ENCODE measurements around the gene GCAT.

GCAT gene

DNA sequence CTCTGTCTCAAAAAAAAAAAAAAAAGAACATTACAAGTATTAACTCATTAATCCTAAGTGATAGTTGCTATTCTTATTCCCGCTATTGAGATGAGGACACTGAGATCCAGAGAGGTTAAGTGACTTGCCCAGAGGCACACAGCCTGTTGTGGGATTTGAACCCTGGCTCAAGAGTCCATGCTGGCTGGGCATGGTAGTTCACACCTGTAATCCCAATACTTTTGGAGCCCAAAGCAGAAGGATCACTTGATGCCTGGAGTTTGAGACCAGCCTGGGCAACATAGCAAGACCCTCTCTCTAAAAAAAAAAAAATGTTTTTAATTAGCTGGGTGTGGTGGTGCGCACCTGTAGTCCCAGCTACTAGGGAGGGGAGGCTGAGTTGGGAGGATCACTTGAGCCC is 4.1 kb downstream of the GCAT start:
- DNase-seq = no peak

- DNase-seq = no peak
These were observed 5.3 kb downstream of the GCAT start for GRCh38 chr22:37812869-37813678.

GRCh38 chr22:37815593-37815992 is 7.9 kb downstream of the GCAT start:
- no peak for DNase-seq

- DNase-seq = no peak
These were observed 8.9 kb downstream of the GCAT start for GRCh38 chr22:37816543-37817180.

DNA sequence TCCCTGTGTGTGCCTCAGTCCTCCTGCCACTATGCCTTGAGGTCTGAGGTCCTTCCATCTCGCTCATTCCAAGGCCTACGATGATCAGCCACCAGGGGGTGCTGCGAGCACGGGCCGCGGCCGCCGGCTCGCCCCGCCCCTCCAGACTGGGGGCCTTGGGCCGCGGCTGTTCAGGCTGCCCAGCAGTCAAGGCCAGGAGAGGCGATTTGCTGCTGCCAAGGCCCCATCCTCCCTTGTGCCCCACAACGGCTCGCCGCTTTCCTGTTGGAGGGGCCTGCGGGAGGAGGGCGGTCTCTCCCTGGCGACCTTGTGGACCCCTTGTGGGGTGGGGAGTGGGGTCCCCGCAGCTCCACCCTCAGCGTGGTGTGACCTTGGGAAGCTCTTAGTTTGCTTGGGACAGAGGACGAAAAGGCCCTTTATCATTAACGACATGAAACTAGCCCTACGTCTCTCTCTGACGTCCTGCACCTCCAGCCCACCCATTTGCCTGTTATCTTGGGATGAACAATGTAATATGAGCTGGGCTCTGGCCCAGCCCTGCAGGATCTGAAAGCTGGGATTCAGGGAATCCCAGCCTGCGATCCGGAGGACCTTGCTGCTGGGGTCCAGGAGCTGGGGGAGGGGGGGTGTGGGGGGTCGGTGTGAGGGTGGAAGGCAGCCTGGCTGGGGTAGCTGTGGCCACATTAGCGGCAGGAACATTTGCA is 10.1 kb downstream of the GCAT start:
- DNase-seq = peak; percentile 93

DNA sequence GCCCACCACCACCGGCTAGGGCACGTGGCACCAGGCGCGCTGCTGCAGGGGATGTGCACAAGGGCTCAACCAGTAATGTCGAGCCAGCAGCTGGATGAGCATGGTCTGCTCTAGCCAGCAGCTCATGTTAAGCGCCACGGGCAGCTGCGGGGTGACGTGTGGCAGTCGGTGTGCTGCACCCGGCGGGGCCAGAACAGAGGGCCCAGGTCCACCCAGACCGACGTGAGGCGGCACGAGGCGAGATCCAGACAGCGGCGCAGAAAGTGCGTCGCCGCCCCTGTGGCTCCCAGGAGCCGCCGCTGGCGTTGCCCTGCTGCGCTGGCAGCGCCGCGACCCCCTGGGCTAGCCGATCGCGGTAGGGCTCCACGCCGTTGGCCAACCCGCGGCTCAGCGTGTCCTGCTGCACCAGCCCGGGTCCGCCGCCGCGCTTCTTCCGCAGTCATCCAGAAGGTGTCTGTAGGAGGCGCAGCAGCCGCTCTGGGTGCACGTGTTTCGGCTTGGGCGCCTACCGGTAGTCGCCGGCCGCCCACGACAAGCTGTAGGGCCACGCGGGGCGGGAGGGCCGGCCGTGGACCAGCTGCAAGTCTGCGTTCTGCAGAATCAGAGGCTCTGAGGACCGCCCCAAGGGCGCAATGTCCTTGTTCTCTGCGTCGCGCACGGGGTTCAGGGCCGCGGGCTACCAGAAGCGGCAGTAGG is 10.8 kb downstream of the GCAT start:
- DNase-seq = peak; percentile 87

DNA sequence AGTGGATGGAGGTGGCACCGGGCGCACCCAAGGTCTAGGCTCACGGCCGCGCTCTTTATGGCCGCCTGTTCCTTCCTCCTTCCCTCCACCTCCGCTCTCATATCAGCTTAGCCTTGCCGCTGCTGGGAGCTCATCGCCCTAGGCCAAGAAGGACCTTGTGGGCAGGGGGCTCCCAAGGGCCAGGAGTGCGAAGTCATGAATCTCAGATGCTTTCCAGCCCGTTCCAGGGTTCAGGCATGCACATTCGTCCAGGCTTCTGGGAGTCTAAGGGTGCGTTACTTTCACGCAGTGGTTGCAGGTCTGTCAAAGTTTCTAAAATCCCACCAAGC is 11.3 kb downstream of the GCAT start:
- DNase-seq = no peak

- DNase-seq = no peak
These were observed 12.6 kb downstream of the GCAT start for GRCh38 chr22:37820350-37820749.

DNA sequence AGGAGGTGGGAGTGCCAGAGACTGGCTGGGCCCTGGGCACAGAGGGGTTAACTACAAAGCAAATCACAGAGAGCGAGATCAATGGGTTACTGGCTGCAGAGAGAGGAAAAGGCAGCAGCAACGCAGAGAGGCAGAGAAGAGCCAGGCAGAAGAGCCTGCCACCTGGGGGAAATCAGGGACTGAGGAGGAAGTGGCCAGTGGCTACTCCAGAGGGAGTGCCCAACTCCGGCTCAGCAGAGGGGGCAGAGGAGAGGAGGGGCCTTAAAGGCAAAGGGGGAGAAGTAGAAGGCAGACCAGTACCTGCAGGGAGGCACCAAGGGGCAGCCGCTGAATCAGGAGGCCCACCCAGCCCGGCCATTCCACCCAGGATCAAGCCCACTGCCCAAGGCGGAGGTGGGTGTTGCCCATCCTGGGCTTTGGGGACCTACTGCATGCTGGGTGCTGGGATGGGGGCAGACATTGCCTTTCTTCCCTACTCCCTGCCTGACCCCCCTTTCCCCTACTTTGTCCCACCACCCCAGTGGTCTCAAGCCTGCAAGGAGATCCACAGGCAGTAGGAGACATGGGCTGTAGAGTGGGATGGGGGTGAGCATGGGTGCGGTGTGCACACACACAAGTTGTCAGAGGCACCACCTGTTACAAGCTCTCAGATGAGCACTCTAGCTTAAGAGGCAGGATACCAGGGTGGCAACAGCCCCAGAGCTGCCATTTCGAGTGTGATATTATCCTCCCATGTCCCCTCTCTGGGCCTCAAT is 14.5 kb downstream of the GCAT start:
- DNase-seq = no peak

DNA sequence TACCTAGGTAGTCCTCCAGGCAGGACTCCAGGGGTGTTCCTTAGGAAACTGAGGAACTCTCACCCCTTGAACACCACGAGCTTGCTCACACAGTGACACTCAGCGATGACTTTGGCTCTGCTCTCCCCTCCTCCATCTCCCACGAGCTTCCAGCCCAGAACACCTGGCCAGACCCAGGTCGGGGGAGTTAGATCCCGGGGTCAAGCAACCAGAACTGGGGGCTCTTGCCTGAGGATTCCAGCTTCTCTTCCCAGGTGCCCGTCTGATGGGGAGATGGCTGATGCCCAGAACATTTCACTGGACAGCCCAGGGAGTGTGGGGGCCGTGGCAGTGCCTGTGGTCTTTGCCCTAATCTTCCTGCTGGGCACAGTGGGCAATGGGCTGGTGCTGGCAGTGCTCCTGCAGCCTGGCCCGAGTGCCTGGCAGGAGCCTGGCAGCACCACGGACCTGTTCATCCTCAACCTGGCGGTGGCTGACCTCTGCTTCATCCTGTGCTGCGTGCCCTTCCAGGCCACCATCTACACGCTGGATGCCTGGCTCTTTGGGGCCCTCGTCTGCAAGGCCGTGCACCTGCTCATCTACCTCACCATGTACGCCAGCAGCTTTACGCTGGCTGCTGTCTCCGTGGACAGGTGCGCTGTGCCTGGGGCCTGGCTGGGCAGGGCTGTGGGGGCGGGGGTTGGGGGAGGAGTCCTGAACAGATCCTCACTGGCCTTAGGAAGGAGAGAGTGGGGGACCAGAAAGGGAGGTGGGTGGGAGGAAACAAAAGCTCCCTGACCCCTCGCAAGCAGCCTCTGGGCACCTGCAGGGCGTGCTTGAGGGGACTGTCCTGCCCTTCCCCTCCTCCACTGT is 15.6 kb downstream of the GCAT start, which contains the start of gene GALR3:
GALR3 (plus strand) TSS at position 249 of the 852 bp plus-strand sequence; CDS start at position 274, 25 bp downstream.
- DNase-seq = no peak

GRCh38 chr22:37824674-37825641 is 17.2 kb downstream of the GCAT start:
- no peak for DNase-seq

GRCh38 chr22:37827056-37827455 is 19.3 kb downstream of the GCAT start:
- DNase-seq = no peak

DNA sequence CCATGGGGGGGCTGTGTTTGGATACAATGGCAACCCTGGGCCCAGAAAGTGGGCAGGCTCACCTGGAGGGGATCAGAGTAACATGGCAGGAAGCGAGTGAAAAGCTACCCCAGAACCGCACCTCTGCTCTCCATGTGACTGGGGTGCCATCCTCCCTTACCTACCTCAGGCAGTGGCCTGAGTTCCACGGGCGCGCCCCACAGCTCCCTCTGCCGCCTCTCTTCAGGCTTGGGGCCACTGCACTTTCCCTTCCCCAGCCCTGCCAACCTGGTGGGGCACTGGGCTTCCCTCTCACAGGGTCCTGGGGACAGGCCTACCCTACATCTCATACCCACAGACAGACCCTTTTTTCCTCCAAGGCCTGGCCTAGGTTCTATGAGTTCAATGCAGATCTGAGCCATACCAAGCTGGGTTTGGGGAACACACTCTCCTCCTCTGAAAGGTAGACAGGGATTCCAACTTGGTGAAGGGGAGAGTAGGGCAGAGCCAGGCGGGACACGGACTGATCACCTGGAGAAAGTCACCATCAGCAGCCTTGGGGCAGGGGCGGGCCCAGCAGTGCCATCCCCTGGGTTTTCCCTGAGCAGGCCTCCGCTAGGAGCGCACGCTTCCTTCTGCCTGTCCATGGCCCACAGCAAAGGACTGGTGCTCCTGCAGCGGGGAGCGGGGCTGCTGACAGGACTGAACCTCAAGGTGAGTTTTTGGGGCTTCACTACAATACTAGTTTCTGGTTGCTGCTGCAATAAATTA is 22.5 kb downstream of the GCAT start:
- no peak for DNase-seq

DNA sequence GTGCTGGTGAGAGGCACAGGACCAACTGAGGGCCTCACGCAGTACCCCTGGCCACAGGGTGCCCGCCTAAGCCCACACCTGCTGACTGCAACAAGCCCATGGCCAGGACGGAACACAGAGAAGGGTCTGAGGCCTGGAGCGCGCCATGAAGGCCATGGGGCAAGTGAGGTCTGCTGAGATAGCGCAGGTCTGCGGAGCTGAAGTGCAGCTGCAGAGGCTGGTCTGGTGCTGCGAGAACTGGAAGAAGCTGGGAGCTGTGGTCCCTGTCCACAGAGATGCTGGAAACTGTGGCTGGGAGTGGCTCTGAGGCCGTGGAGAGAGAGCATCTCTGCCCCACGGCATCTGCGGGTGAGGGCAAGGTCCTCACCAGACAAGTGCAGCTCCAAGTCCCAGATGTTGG is 23.7 kb downstream of the GCAT start:
- no peak for DNase-seq

- DNase-seq = no peak
These were observed 24.5 kb downstream of the GCAT start for GRCh38 chr22:37832022-37832857.

DNA sequence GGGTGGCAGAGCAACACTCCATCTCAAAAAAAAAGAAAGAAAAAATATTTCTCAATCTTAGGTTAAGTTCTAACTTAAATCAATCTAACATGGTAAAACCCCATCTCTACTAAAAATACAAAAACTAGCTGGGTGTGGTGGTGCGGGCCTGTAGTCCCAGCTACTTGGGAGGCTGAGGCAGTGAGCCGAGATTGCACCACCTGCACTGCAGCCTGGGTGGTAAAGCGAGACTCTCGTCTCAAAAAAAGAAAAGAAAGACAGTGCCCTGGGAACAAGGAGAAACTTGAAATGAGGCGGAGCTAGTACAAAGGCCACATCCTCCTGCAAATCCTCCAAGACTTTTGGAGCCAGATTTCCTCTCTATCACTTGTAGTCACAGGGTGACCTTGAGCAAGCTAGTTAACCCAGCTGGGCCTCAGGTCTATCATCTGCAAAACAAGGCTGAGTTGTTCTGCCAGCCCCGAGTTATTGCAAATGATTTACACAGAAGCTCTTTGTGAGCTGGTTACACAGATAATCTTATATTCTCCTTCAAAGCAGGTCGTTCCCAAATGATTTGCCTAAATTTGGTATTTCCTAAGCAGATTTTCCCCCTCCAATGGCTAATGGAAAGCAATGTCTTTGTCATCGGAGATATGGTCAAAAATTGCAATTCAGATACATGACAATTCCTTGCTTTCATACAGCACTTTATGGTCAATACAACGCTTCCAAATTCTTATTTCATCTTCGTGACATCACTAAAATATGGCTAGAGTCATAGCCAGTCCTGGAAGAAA is 34.5 kb downstream of the GCAT start:
- DNase-seq = no peak

- DNase-seq = peak; percentile 86
These were observed 36.0 kb downstream of the GCAT start for GRCh38 chr22:37843741-37844089.

DNA sequence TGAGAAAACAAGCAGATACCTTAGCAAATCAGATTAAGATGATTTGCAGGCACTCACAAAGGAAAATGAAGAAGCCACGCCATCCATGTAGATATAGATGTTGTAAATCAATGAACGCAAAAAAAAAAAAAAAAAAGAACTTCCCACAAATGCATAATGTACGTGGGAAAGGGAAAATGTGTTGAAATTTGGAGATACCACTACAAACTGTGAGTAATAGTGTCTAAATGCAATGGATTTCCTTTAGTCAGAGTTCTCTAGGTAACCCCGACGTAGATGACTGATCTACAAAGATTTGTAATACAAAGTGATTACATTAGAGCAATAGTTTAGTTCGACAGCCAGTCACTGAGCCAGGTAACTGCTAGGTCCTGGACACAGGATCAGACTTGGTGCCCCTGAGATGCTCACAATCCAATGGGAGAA is 37.2 kb downstream of the GCAT start:
- no peak for DNase-seq
